WTC11 (cell line): ENCODE measurements around the gene POLR1C. TPM values are rescaled to one million over a fixed set of nuclear protein-coding genes. Genes with fewer than 3 reads are reported as not detected.

ENCODE experiments used
- ATAC-seq: fragments of 200-7000 bp; cut with Tn5 transposase; 2 replicates; pipeline ENCODE4 v1.10.0; 2021; ENCODE audit warnings: mild to moderate bottlenecking, moderate library complexity
- CTCF ChIA-PET: fragments of 300-600 bp; sonication (Branson Sonifier 250); formaldehyde crosslinking; loops from one replicate; lab custom pipeline; 2021; ENCODE audit warnings: antibody characterized with exemption; lab: Charles Lee
- POLR2A ChIA-PET: fragments of 350-600 bp; sonication (Branson Sonifier 250); formaldehyde crosslinking; loops from one replicate; lab custom pipeline; 2021; ENCODE audit warnings: antibody characterized with exemption; lab: Charles Lee
- DNase-seq: peaks from one replicate; pipeline ENCODE4 v3.0.0; 2021; ENCODE audit warnings: low spot score
- H3K27ac Mint-ChIP-seq: 2 replicates; pipeline ENCODE4 v1.8.0; 2021; ENCODE audit warnings: mixed read lengths
- H3K27me3 Mint-ChIP-seq: 2 replicates; pipeline ENCODE4 v1.8.0; 2021; ENCODE audit warnings: low read depth, mild to moderate bottlenecking, moderate library complexity, mixed read lengths
- H3K36me3 Mint-ChIP-seq: 2 replicates; pipeline ENCODE4 v1.8.0; 2021; ENCODE audit warnings: mixed read lengths
- H3K4me1 Mint-ChIP-seq: 2 replicates; pipeline ENCODE4 v1.8.0; 2022; ENCODE audit warnings: mixed read lengths
- H3K4me3 Mint-ChIP-seq: 2 replicates; pipeline ENCODE4 v1.8.0; 2021; ENCODE audit warnings: mild to moderate bottlenecking, moderate library complexity, mixed read lengths
- H3K9me3 Mint-ChIP-seq: 2 replicates; pipeline ENCODE4 v1.8.0; 2021; ENCODE audit warnings: mixed read lengths
- ATF1 ChIP-seq: sonication (generic); formaldehyde crosslinking; IDR thresholded peaks from 2 replicates; pipeline ENCODE4 v1.8.1; 2023; ENCODE audit warnings: mild to moderate bottlenecking, moderate library complexity, missing genetic modification reagents
- CBFB ChIP-seq: sonication (generic); formaldehyde crosslinking; IDR thresholded peaks from 2 replicates; pipeline ENCODE4 v1.8.1; 2022; ENCODE audit warnings: mild to moderate bottlenecking, low read depth, missing genetic modification reagents
- CREM ChIP-seq: sonication (generic); formaldehyde crosslinking; IDR thresholded peaks from 2 replicates; pipeline ENCODE4 v1.8.1; 2022; ENCODE audit warnings: mild to moderate bottlenecking, missing genetic modification reagents, moderate library complexity
- FOXK1 ChIP-seq: sonication (generic); formaldehyde crosslinking; IDR thresholded peaks from 2 replicates; pipeline ENCODE4 v1.8.0; 2022; ENCODE audit warnings: mild to moderate bottlenecking, moderate library complexity, missing genetic modification reagents
- GTF2I ChIP-seq: fragments of 250-450 bp; sonication (Bioruptor Pico); conservative IDR thresholded peaks from 2 replicates; pipeline ENCODE4 v1.4.0; 2021; ENCODE audit warnings: mild to moderate bottlenecking
- IRF2 ChIP-seq: sonication (generic); formaldehyde crosslinking; IDR thresholded peaks from 2 replicates; pipeline ENCODE4 v1.8.0; 2022; ENCODE audit warnings: low read depth, missing genetic modification reagents, borderline replicate concordance
- JUN ChIP-seq: sonication (generic); formaldehyde crosslinking; IDR thresholded peaks from 2 replicates; pipeline ENCODE4 v1.8.0; 2023; ENCODE audit warnings: mild to moderate bottlenecking, missing genetic modification reagents
- KAT7 ChIP-seq: sonication (generic); formaldehyde crosslinking; IDR thresholded peaks from 2 replicates; pipeline ENCODE4 v1.8.1; 2023; ENCODE audit warnings: missing genetic modification reagents, mild to moderate bottlenecking, borderline replicate concordance
- MXD4 ChIP-seq: fragments of 250-450 bp; sonication (Bioruptor Pico); IDR thresholded peaks from 2 replicates; pipeline ENCODE4 v1.8.0; 2021; ENCODE audit warnings: mild to moderate bottlenecking, moderate library complexity, borderline replicate concordance
- NFE2L1 ChIP-seq: sonication (generic); formaldehyde crosslinking; IDR thresholded peaks from 2 replicates; pipeline ENCODE4 v1.8.1; 2023; ENCODE audit warnings: missing genetic modification reagents
- SMAD4 ChIP-seq: sonication (generic); formaldehyde crosslinking; IDR thresholded peaks from 2 replicates; pipeline ENCODE4 v1.8.0; 2022; ENCODE audit warnings: mild to moderate bottlenecking, missing genetic modification reagents
- SOX15 ChIP-seq: fragments of 250-450 bp; sonication (Bioruptor Pico); IDR thresholded peaks from 2 replicates; pipeline ENCODE4 v1.9.0; 2021; ENCODE audit warnings: mild to moderate bottlenecking
- SP1 ChIP-seq: sonication (generic); formaldehyde crosslinking; conservative IDR thresholded peaks from 2 replicates; pipeline ENCODE4 v1.8.1; 2022; ENCODE audit warnings: missing genetic modification reagents
- TCF7 ChIP-seq: sonication (generic); formaldehyde crosslinking; IDR thresholded peaks from 2 replicates; pipeline ENCODE4 v1.8.0; 2022; ENCODE audit warnings: mild to moderate bottlenecking, low read depth, missing genetic modification reagents, moderate library complexity
- ZNF263 ChIP-seq: sonication (generic); formaldehyde crosslinking; IDR thresholded peaks from 2 replicates; pipeline ENCODE4 v1.8.1; 2022; ENCODE audit warnings: low read depth, mild to moderate bottlenecking, moderate library complexity, missing genetic modification reagents
- ZNF423 ChIP-seq: fragments of 250-450 bp; sonication (Bioruptor Pico); IDR thresholded peaks from 2 replicates; pipeline ENCODE4 v2.1.2; 2022; ENCODE audit warnings: mild to moderate bottlenecking, moderate library complexity
- total RNA-seq: library from RNA; stranded (reverse); gene quantifications from 3 replicates; pipeline ENCODE4 v1.2.3, GENCODE V29; 2021
- TF ChIP-seq, protein P1 (sequence below): fragments of 250-450 bp; sonication (Bioruptor Pico); IDR thresholded peaks from 2 replicates; pipeline ENCODE4 v2.1.2; 2022; ENCODE audit warnings: mild to moderate bottlenecking, moderate library complexity
- TF ChIP-seq, protein P2 (sequence below): fragments of 250-450 bp; sonication (Bioruptor Pico); IDR thresholded peaks from 2 replicates; pipeline ENCODE4 v1.8.0; 2021; ENCODE audit warnings: mild to moderate bottlenecking
- TF ChIP-seq, protein P3 (sequence below): sonication (generic); formaldehyde crosslinking; IDR thresholded peaks from 2 replicates; pipeline ENCODE4 v1.8.0; 2022; ENCODE audit warnings: mild to moderate bottlenecking, missing genetic modification reagents
- TF ChIP-seq, protein P4 (sequence below): sonication (generic); formaldehyde crosslinking; IDR thresholded peaks from 2 replicates; pipeline ENCODE4 v1.8.0; 2022; ENCODE audit warnings: mild to moderate bottlenecking, missing genetic modification reagents
- TF ChIP-seq, protein P5 (sequence below): sonication (generic); formaldehyde crosslinking; IDR thresholded peaks from 2 replicates; pipeline ENCODE4 v1.8.0; 2023; ENCODE audit warnings: missing genetic modification reagents, mild to moderate bottlenecking, borderline replicate concordance

Gene POLR1C
- total RNA-seq, 1 experiment from 2014 or later, result 46.6 TPM

DNA sequence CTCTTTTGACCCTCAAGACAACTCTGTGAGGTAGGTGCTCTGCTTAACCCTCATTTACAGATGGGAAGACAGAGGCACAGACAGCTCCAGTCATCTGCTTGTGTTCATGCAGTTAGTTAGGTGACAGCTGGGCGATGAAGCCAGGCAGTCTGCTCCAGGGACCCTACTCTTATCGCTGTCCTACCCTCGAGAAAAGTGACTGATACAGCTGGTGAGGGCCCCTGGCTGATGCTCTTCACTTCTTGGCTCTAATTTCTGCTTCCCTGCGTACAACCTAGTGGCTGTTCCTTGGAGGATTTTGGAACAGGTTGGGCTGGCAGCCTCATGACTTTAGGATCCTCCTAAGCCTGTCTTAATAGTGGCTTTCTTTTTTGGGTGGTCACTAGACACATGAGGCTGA is 48.6 kb upstream of the POLR1C start (continued):
- TF ChIP-seq SP1 (CRISPR knock-in tag) (no peak), SMAD4 (no peak), JUN (CRISPR knock-in tag) (no peak), IRF2 (CRISPR knock-in tag) (no peak), KAT7 (CRISPR knock-in tag) (no peak)
- TF ChIP-seq, protein P1, sequence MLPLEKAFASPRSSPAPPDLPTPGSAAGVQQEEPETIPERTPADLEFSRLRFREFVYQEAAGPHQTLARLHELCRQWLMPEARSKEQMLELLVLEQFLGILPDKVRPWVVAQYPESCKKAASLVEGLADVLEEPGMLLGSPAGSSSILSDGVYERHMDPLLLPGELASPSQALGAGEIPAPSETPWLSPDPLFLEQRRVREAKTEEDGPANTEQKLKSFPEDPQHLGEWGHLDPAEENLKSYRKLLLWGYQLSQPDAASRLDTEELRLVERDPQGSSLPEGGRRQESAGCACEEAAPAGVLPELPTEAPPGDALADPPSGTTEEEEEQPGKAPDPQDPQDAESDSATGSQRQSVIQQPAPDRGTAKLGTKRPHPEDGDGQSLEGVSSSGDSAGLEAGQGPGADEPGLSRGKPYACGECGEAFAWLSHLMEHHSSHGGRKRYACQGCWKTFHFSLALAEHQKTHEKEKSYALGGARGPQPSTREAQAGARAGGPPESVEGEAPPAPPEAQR (CRISPR knock-in tag), result no peak
- TF ChIP-seq, all 79 proteins: peak for 0

DNA sequence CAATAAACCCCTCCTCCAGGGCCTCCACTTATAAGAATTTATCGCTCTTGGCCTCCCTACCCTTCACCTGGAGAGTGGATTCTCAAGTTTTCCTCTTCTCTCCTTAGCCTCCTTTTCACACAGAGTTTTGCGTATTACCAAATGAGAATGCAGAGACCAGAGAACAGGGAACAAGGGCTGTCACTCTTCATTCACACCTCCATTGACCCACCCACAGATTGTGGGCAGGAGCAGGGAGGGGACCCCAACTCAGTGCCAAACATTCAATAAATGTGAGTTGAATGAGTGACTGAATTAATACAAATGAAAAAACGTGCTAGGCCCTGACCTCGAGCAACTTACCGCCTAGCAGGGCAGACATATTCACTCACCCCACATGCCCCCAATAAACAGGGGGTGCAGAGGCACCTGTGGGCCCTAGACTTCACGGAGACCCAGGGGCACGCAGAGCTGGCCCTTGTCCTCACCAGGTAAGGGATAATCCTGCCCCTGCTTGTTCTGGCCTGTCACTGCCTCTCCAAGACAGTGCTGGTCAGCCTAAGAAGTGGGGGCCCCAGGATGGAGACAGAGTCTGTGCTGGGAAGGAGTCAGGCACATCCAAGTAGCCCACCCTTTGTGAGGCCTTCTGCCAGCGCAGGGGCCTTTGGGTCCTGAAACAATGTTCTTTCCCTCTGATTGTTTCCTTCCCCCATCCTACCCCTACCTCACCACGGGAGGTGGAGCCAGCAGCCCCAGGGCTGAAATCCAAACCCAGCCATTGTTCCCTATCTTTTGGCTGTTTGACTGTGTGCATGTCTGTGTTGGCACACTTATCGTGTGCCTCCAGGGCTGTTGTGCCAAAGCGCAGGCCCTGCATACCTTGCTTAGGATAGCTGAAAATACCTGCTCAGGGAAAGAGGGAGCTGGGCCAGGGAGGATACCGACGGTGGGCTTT is 47.9 kb upstream of the POLR1C start:
- no peaks in the 10 kb centered on the region for H3K9me3 Mint-ChIP-seq
- no peaks in the 10 kb centered on the region for H3K36me3 Mint-ChIP-seq
- TF ChIP-seq, protein P2, sequence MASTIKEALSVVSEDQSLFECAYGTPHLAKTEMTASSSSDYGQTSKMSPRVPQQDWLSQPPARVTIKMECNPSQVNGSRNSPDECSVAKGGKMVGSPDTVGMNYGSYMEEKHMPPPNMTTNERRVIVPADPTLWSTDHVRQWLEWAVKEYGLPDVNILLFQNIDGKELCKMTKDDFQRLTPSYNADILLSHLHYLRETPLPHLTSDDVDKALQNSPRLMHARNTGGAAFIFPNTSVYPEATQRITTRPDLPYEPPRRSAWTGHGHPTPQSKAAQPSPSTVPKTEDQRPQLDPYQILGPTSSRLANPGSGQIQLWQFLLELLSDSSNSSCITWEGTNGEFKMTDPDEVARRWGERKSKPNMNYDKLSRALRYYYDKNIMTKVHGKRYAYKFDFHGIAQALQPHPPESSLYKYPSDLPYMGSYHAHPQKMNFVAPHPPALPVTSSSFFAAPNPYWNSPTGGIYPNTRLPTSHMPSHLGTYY, result no peak
- TF ChIP-seq, protein P3, sequence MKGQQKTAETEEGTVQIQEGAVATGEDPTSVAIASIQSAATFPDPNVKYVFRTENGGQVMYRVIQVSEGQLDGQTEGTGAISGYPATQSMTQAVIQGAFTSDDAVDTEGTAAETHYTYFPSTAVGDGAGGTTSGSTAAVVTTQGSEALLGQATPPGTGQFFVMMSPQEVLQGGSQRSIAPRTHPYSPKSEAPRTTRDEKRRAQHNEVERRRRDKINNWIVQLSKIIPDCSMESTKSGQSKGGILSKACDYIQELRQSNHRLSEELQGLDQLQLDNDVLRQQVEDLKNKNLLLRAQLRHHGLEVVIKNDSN, result no peak
- TF ChIP-seq MXD4 (CRISPR knock-in tag), result no peak
- TF ChIP-seq SOX15 (CRISPR knock-in tag), result no peak
- no peak for TF ChIP-seq CREM (CRISPR knock-in tag)
- TF ChIP-seq FOXK1, result no peak
- no peak for TF ChIP-seq ZNF263 (CRISPR knock-in tag)
- TF ChIP-seq, protein P4, sequence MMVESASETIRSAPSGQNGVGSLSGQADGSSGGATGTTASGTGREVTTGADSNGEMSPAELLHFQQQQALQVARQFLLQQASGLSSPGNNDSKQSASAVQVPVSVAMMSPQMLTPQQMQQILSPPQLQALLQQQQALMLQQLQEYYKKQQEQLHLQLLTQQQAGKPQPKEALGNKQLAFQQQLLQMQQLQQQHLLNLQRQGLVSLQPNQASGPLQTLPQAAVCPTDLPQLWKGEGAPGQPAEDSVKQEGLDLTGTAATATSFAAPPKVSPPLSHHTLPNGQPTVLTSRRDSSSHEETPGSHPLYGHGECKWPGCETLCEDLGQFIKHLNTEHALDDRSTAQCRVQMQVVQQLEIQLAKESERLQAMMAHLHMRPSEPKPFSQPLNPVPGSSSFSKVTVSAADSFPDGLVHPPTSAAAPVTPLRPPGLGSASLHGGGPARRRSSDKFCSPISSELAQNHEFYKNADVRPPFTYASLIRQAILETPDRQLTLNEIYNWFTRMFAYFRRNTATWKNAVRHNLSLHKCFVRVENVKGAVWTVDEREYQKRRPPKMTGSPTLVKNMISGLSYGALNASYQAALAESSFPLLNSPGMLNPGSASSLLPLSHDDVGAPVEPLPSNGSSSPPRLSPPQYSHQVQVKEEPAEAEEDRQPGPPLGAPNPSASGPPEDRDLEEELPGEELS, result no peak
- TF ChIP-seq SMAD4, result no peak
- TF ChIP-seq TCF7 (CRISPR knock-in tag), result no peak
- TF ChIP-seq ATF1, result no peak
- TF ChIP-seq, protein P5, sequence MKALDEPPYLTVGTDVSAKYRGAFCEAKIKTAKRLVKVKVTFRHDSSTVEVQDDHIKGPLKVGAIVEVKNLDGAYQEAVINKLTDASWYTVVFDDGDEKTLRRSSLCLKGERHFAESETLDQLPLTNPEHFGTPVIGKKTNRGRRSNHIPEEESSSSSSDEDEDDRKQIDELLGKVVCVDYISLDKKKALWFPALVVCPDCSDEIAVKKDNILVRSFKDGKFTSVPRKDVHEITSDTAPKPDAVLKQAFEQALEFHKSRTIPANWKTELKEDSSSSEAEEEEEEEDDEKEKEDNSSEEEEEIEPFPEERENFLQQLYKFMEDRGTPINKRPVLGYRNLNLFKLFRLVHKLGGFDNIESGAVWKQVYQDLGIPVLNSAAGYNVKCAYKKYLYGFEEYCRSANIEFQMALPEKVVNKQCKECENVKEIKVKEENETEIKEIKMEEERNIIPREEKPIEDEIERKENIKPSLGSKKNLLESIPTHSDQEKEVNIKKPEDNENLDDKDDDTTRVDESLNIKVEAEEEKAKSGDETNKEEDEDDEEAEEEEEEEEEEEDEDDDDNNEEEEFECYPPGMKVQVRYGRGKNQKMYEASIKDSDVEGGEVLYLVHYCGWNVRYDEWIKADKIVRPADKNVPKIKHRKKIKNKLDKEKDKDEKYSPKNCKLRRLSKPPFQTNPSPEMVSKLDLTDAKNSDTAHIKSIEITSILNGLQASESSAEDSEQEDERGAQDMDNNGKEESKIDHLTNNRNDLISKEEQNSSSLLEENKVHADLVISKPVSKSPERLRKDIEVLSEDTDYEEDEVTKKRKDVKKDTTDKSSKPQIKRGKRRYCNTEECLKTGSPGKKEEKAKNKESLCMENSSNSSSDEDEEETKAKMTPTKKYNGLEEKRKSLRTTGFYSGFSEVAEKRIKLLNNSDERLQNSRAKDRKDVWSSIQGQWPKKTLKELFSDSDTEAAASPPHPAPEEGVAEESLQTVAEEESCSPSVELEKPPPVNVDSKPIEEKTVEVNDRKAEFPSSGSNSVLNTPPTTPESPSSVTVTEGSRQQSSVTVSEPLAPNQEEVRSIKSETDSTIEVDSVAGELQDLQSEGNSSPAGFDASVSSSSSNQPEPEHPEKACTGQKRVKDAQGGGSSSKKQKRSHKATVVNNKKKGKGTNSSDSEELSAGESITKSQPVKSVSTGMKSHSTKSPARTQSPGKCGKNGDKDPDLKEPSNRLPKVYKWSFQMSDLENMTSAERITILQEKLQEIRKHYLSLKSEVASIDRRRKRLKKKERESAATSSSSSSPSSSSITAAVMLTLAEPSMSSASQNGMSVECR (CRISPR knock-in tag), result no peak
- TF ChIP-seq GTF2I, result no peak
- TF ChIP-seq KAT7 (CRISPR knock-in tag), result no peak
- TF ChIP-seq, protein P1 (CRISPR knock-in tag), result no peak
- no peak for TF ChIP-seq NFE2L1 (CRISPR knock-in tag)
- no peak for TF ChIP-seq CBFB (CRISPR knock-in tag)
- no peak for TF ChIP-seq ZNF423
- DNase-seq (no peak), ATAC-seq (peak; percentile 70)
- CTCF ChIA-PET, result interaction anchor here (1.0 to 1.4 kb wide), 3 partner anchors 13 to 182 kb away, joined by 3 to 8 read pairs (median 3); no protein-coding TSS in a partner anchor
- peaks cover 13% of the 10 kb centered on the region for H3K4me1 Mint-ChIP-seq
- H3K4me3 Mint-ChIP-seq, result no peak overlapping the region
- no peak overlapping the region for H3K27ac Mint-ChIP-seq
- peaks cover 1% of the 10 kb centered on the region for H3K27me3 Mint-ChIP-seq
- POLR2A ChIA-PET, result no interaction called here
